GM19372 (cell line): ENCODE measurements around the gene SERTAD2.

Source experiments
- ATAC-seq: cut with Tn5 transposase; IDR thresholded peaks from one replicate; pipeline ENCODE4 v1.9.1; 2021; ENCODE audit warnings: mild to moderate bottlenecking, low read depth, moderate library complexity; ENCODE audit not compliant: unreplicated experiment

SERTAD2 gene

DNA sequence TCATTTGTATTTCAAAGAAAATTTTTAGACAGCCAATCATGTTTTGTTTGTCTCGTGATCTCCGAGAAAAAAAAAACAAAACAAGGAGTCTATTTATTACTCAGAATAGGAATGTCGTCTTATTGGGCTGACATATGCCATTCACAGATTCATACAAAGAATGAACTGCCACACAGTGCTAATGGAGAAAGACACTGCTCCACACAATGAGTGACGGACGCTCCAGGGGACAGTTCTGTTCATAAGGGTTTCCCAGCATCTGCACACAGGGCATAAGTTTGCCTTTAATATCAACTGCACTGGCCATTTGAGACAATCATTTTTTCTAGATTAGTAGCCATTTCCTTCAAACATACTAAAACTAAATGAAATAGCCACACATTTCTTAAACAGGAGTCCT lies 3.4 kb downstream of the SERTAD2 start:
- ATAC-seq: no peak

DNA sequence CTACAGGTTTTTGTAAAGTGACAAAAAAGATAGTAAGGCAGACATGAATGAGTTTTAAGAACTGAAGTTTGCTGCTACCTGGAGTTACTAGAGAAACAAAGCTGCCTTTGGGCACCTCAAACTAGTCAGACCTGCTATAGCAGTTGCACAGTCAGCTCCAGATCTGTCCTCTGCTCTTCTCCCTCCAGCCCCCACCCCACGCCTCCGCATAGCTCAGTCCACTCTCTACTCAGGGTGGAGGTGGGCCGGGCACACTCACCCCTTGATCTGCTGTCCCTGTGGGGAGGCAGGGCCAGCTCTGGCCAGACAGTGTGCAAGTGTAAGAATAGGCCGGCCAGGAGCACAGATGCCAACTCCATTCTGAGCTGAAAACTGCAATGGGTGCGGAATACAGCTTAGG lies 4.1 kb downstream of the SERTAD2 start:
- no peak for ATAC-seq

DNA sequence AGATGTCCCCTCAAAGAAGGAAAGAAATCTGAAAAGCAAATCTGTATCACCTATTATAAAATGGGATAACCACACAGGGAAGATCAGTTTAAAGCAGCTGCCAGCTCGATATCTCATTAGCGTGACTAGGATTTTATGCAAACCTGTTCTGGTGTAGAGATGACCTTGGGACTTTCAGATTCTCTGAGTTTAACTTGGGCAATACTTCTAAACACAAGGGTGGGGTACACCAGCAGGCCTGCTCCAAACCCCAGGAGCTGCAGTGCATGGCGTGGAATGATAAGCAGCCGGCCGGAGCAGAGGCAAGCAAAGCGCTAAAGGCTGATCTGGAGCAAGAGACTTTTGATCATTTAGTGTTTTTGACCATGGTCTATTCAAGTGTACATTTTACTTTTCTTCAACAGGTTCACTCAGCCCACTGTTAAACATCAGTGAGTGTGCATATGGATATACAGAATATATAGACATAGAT lies 4.7 kb downstream of the SERTAD2 start:
- ATAC-seq: no peak

DNA sequence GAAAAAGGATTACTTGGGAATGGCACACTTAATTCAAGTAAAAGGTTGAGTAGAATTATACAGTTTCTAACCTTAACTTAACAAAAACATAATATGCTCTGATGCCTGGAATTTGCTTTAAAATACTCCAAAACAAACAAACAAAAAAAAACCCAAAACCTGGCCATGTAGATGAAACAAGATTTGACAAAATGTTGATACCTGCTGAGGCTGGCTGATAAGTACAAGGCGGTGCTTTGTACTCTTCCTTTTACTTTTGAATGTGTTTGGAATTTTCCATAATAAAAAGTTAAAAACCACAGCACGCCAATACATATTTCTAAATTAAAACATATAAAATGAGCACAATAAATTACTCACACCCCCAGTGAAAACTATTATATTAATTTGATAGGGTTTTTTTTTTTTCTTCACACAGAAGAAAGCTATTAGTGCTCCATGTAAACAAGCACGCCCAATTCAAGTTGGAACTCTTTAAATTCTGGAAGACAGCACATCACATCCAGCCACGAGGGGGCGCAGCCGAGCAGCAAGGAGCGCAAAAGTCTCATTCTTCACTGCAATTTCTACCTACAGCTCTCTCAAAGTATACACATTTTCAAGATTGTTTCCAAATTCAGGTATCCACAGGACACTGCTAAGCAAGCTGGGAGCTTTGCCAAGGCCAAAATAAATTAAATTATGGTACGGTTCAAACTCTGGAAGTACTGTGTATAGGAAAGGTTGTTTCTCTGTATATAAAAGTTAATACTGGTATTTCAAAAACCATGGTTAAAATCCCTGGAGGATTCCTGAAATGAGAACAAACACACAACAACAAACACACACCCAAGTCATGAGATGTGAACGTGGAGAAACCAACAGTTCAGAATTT lies 7.5 kb downstream of the SERTAD2 start:
- no peak for ATAC-seq

DNA sequence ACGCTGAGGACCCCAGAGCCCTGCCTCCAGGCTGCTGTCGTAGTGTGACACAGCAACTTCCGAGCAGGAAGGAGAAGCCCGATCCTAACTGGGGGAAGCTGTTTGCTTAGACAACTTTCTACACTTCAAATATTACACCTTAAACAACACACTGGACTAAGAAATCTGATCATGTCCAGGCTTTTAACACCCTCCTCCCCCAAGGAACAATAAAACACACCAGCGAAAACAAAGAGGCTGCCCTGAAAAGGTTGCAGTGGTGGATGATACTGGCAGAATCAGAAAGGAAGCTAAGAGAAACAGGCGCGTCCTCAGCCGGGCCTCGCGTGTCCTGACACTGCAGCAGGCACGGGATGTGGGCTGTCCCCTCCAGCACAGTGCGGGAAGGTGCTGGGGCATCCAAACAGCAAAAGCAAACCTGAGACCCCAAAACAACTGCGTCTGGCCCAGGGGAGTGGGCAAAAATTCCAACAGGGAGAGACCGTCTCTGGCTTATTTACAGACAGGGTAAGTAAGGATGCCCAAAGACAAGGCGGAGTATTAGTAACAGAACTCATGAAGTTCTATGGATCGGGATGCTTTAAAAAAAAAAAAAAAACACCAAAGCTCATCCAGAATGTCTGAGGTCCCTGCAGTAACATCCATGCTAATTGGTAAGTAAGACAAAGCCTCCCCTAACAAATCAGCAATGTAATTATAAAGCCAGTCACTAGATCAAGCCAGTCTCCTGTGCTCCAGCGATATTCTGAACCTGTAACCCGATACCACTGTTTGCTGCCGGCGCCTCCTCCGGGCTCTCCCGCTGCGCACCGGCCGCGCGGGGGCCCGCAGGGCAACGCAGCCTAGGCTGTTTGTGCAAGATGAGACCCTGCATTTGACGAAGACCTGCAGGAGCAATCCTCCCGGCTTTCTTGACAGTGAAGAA lies 9.0 kb downstream of the SERTAD2 start:
- ATAC-seq: peak; percentile 44

DNA sequence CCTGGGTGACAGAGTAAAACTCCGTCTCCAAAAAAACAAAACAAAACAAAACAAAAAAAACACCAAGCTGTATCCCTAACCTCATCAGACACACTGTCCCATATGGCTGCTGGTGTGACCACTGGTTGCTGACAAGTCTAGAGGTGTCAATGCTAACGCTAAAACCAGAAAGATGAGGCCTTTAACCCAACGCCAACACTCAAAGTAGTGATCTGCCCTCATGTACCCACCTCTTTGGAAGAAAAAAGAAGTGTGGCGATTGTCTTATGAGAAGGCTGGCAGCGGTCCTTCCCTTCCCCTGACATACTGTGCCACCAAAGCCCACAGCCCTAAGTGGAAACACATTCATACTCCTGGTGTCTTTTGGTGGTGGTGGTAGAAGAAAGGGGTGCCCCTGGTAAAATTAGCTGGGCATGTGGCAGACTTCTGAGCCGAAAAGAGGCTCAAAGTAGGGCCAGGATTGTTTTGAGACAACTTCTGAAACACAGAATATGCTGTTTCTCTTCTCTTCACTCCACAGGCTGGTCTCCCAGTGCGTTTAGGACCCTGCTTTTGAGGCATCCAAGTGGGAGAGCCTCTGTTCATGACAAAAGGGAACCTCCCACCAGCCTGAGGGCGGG lies 9.8 kb downstream of the SERTAD2 start:
- ATAC-seq: no peak

DNA sequence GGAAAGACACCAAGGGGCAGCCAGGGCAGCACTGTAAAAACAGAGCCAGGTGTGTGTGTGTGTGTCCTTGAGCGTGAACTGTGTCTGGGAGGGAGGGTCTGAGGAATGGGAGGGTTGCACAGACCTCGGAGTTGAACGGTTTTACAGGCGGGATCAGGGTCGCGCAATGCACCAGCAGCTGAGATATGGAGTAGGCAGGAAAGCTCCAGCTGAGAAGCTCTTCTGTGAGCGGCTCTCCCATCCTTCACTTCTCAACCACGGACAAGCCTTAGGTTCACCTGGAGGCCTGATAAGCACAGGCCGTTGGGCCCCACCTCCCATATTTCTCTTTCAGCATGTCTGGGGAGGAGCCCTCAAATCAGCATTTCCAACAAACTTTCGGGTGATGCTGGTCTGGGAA lies 12.1 kb downstream of the SERTAD2 start:
- ATAC-seq: no peak

DNA sequence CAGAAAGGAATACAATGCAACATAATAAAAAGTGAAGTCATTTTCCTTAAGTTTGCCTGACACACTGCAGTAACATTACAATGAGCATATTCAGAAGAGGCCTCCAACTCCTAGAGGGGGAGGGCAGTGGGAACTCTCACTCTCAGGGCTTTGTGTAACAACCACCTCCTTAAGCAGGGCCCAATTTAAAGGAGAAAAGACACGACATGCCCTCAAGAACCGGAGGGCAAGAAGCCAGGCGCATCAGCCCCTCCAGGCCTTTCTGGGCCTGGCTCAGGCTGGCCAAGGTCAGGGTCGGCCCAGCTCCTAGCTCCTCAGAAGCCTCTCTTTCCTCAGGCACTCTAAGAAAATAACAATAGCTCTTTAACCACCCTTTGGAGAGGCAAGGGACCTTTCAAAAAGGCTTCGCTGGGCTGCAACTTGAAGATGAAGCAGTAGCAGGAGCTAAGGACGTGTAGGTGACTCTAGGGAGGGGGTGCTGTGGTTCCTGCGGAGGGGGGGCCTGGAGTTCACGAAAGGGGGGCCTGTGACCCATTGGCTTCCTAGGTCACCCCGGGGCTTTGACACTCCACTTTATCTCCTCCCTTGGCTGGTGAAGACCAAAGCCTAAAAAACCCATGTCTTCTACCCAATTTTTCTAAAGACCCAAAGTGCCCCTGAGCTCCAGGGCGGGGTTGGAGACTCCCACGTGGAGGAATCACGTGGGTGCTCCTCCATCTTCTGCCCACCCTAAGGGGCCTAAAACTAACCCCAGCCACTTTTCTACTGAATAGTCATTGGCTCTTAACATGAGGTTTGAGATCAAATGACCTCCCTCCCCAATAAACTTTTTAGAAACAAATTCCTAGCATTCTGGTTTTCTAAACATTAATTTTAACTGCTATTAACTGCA lies 13.3 kb downstream of the SERTAD2 start:
- ATAC-seq: no peak

DNA sequence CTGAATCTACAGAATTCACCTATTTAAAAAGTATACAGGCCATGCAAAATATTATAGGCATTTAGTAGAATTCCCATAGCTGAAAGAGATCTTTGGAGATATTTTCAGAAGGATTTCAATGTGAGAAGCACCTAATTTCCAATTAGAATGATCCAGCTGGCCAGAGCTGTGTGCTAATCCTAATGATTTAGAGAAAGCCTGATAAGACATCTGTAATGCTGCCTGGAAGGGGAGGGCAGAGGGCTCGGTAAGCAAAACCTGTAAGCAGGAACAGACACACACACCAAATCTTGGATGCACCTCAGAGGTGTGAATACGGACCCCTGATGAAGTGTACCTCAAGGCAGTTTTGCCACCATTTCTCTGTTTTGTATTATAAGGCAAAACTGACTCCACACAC lies 14.0 kb downstream of the SERTAD2 start:
- no peak for ATAC-seq

DNA sequence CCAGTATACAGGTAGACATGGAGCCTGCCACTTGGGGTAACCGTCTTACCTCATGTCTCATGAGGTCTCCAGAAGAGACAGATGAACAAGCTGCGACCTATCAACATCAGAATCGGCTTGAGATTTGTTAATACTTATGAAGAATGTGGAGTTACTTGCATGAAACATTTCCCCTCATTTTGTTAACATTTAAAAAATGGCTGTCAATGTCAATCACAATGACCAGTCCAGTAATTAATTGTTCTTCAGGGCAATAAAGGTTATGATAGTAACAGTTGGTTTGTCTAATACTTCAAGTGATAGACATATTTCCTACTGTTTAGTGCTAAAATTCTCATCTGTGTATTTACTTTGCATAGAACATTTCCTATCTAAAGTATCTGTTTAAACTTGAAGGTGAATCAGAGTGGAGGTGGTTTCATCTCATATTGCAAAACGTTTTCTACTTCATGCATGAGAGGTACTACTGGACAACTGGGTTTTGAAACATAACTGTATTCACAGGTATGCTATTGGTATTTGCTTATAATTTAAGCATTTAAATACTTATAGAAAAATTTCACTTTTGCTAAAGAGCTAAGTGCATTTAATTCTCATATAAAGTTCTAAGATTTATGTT lies 15.1 kb downstream of the SERTAD2 start:
- no peak for ATAC-seq

DNA sequence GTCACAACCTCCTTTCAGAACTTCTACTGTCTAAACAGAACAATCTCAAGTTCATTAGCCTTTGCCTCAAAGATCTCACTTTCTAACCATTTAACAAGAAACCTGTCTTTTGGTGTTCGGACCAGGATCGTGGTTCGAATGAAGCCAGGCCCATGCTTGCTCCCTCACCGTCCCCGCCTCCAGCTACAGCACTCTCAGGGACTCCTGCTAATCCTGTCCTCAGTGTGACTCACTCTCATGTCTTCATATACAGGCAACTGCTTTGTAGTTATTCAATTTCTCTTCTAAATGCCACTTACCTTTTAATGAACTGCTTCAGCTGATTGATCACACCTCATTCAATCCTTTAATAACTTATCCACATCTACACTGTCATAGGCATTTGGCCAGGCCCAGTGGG lies 15.8 kb downstream of the SERTAD2 start:
- no peak for ATAC-seq

DNA sequence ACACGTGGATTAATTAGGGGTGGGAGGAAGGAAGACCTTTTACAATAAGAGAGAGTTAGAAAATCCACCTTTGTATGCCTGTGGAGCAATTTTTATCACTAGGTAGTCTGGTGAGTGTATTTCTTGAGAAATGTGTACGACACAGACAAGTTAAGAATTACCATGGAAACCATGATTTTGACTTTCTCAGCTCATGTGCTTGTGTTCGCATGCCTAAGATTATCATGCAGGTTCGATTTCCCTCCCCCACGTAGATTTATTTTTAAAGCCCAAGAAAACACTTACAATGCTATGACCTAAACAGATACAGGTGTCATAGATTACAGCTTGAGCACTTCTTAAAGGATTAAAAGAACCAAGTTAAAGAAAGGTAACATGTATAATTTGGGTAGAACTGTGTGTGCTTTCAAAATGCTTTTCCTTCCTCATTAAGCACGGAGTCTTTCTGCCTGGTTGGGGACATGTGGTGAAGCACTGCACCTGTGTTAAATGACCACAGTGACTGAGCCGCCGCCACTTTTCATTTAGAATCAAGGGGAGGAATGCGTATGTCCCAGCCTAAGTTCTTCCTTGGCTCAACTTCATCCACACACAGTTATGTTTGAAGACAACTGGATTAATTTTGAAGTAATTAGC lies 16.6 kb downstream of the SERTAD2 start:
- ATAC-seq: peak; percentile 58

DNA sequence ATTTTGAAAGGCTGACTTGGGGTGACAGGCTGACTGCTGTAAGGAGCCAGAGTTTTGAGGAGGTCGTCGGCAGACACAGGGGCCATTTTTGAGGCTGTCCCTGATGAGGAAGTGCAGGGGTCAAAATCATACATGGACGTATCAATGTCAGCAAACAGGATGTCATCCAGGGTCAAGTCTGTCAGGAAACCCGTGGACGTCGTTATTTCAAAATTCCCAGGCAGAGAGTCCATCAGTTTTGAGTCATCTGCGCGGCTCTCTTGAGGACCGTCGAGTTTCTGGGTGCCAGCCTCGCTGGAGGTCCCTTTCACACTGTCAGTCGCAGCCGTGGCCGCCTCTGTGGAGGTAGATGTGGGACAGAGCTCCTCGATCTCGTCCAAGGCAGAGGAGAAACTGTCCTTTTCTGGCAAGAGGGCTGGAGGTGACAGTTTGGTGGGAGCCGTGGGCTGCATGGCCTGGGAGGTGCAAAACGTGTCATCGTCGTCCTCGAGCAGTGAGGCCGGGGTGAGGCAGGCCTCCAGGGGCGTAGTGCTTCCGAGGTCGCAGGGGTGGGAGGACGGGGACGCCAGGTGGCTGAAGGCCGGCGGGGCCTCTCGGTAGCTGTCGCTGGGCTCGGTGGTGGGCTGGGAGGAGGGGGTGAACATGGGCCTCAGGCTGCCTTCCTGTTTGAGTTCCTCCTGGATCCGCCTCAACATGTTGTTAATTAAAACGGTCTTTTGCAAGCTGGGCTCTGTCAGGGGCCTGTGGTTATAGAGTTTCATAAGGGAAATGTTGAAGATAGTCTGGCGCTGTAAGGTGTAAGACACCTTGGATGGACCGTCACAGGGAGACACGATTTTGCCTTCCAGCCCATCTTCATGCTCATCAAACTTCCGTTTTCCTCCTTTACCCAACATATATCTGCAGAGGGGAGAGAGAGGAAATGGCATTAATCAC lies 17.5 kb downstream of the SERTAD2 start:
- peak; percentile 55 for ATAC-seq

DNA sequence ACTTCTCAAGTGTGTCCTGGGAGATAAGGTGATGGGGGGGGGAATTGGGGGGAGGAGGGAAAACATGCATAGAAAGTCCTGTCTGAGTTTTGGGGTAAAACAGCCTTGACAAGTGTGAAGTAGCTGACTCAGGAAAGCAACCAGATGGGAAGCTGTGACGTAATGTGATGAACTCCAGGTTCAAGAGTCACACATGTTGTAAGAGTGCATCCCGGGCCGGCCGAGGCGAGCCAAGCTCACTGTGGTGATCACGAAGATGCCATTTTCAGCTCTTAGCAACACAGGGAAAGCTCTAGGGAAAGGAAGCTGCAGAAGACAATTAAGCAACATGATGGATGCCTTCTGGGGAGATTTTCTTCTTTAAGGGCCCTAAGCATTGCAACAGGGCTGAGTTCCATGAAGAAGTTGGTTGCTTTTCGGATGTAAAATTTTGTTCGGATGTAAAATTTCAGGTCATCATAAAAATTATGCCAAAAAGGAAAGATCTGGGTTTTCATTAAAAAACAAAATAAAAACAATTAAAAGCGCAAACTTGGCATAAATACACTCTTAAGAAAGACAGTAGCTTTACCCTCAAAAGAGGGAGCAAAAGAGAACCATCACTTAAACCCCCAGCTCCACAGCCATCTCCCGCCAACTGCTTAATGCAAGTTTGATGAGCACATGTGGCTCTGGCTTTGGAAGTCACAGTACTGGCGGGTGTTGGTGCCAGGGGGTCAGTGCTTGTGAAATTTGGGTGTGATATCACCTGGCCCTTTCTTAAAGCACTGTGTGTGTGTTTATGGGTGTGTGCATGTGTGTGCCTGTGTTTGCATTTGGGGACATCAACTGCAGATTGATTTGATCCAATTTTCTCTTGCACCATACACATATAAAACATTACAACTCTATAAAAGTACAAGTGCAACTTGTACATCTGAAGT lies 19.1 kb downstream of the SERTAD2 start:
- no peak for ATAC-seq

DNA sequence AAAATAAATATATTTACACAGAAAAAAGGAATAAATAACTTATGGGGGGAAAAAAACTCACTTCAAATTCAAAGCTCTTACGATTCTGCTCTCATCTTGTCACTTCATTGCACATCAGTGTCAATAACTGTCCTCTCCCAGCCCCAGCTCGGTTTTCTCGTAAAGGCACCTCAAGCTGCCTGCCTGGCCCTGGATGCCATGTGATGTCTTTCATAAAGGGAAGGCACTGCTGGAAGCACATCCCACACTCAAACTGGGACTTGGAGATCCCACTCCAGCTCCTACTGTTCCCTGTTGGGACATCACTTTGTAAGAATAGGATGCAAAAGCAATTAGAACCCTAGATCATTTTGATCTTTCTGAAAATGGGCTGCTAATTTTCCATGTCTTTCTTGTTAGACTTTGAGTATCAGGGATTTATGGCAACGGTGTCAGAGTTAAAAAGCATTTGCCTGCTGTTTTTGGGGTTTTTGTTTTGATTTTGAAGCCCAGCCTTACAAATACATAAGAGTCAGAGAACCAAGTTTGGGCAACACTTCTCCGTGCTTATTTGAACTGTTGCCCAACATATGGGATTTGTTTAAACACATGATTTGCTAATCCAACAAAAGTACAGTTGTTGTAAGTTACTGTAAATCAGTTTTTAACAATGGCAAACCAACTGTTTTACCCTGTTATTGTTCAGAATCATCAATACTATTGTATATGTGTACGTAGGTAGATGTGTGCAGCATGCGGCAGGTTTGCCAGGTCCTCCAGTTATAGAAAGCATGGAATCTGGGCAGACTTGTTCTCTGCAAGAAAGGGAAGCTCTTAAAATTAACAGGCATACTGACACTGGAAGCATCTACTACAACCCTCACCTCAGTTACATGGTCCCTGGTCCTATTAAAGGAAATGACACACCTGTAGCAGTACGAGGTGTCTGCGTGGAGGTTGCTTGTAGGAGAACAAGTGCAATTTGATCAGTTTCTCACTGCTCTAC lies 20.6 kb downstream of the SERTAD2 start:
- no peak for ATAC-seq

DNA sequence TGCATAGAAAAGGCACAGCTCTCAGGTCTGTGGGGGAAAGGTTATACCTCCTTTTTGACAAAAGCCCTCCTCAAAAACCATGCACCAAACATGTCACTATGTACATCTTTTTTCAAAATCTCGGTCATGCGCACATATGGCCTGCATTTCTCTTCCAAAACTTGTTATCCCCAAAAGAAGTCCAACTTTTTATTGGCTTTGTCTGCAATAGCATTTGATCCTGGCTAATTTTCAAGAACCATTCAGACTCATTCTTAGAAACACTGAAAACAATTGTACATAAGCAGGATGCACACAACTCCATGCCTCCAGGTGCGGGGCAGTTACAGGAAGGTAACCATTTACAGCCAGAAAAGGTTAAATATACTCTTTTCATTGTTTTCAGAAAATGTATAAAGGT lies 21.9 kb downstream of the SERTAD2 start:
- ATAC-seq: no peak
